Activated effector memory CD4-positive, alpha-beta T cell treated with Interleukin-2 at 50 U/mL for 16 hours (primary cell): ENCODE data around the gene FAM50B.

Experiments
- DNase-seq: peaks from one replicate; pipeline ENCODE4 v3.0.0-alpha.2; 2020

Gene FAM50B

DNA sequence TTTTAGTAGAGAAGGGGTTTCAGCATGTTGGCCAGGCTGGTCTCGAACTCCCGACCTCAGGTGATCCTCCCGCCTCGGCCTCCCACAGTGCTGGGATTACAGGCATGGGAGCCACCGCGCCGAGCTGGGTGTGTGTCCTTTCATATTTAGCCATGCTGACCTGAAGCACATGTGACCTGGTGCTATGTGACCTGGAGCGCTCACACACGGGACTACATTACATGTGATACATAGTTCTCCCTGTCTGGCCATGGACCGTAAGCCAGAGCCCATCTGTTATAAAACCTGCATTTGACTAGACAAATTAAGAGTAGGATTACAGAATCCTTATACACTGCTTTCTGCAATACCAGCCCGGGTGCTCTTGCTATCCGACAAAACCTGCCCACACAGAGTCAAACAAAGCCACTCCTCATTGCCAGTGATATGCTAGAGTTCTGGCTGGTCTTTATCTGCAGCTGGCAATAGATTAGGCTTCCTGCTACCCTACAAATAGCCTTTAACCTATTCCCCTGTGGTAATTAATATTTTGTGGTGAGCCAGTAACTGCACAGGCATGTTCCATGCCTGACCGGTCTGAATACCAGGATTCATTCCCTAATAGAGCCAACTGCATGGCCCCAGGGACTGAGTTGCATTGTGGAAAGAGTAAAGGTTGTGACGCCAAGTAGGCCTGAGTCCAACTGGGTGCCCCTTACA, 26.3 kb upstream of the FAM50B start:
- no peak for DNase-seq

DNA sequence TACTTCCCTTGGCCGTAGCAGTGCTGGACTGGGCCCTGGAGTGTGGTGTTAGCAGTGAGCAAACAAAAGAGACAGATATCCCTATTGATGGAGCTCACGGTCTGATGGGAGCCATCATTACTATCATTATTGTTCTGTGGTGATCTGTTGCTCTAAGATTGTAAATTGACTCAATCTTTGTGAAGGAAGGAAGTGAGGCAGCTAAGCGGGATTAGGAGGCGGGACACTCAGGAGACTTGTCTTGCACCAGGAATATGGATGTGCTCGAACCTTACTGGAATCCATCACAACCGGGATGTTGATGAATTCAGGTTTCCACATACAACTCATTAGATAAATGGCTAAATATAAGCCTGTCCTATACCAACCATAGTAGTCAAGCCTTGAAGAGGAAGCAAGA, 25.5 kb upstream of the FAM50B start:
- no peak for DNase-seq

DNA sequence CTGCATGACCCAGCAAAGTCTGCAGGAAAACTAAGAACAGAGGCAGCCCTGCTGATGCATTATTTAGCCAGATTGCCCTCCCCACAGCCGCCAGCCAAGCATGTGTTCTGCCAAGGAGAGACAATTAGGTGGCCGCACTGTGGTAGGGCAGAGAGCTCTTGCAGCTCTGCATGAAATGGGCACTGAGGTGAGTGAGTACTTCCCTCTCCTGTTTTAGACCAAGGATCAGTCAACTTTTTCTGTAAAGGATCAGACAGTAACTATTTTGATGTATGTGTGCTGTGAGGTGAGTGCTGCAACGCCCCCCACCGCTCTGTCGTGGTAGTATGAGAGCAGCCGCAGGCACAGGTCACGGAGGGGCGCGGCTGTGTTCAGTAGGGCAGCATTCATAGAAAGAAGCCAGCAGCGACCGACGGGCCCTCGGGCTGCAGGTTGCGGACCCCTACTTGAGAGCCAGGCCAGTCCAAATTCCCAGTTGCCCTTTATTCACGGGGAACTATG, 23.8 kb upstream of the FAM50B start:
- no peak for DNase-seq

DNA sequence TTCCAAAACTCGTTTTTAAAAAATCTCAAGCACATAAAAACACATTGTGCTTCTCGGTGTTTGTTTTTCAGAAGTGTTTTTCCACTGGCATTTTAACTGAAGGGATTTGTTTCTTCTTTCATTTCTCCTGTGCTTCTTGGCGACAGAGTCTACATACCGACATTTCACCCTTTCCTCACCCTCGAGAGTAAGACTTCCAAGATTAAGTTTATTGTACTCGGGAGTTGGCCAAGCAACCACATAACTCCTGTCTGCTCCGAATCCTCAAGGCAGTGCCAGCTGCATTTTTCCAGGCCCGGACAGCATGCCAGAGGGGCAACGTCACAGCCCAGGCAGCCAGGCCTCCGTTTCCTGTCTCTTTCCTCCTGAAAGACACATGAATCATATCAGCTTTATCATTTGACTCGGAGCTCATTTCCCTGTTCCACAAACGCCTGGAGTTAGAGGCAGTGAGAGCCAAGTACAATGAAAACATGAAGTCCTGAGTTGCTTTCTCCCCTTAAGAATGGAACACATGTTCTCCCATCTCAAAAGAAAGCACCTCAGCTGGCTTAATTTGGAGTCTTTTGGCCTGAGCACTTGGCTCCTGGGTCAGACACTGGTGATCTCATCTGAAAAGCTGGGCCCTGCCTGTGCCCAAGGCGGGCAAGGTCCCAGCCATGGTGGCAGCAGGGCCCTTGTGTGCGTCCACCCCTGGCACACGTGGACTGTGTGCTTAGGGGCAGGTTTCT, 23.2 kb upstream of the FAM50B start:
- DNase-seq = no peak

DNA sequence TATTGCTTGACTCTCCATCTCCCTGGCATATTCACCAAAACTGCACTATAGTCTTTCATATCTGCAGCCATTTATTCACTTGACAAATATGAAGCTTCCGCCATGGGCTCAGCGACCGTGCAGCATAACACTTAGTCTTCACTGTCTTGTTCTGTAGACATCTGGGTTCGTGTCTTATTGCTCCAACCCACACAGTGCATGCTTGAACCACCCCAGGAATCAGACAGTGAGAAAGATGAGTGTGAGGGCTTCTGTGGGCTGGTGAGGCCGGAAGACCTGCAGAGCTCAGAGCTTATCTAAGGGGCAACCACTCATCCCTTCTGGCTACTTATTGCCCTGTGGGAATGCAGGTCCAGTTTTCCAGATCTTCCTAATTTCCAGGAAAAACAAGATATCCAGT, 19.9 kb upstream of the FAM50B start:
- no peak for DNase-seq

DNA sequence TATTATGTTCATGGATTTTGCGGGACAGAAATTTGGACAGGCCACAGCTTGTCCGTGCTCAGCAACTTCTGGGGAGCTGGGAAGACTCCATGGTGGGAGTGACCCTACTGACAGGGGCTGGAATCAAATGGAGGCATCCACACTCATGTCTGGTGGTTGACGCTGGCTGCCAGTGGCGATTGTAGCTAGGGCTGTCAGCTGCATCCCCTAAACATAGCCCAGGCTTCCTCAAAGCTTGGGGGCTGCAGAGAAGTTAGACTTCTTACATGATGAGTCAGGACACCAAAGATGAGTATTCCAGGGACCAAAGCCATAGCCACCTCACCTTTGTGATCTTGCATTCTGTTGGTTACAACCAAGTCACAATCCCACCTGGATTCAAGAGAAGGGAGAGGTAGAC, 18.4 kb upstream of the FAM50B start:
- no peak for DNase-seq

DNA sequence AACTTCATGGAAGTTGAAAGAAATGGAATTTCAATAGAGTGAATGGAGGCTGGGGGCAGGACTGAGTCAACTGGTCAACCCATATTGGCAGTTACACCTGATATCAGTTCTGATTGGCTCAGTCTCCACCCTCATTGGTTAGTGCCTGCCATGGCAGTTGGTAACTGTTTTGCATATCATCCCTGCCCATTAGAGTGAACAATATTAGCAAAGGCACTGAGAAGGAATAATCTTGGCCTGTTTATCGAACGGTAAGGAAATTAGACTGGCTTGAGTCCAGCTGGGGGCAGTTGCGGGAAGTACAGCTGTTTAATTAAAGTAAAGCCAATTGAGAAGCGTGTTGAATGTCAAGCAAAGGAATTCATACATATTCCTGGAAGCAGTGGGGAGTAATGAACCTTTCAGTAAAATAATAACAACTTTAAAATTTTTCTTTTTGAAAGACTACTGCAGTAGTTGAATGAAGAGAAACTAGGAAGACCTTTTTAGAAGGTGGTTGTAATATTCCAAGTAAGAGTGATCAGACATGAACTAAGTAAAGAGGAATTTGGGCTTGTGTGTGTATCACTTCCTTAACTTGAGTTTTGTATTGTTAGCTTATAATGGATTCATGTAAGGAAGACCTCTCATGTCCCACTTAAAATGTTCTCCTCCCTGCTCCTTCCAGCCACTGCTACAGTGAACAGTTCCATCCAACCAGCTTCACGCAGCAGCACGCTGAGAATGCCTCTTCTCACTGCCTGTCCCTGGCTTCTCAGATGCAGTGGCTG, 17.2 kb upstream of the FAM50B start:
- DNase-seq = no peak

DNA sequence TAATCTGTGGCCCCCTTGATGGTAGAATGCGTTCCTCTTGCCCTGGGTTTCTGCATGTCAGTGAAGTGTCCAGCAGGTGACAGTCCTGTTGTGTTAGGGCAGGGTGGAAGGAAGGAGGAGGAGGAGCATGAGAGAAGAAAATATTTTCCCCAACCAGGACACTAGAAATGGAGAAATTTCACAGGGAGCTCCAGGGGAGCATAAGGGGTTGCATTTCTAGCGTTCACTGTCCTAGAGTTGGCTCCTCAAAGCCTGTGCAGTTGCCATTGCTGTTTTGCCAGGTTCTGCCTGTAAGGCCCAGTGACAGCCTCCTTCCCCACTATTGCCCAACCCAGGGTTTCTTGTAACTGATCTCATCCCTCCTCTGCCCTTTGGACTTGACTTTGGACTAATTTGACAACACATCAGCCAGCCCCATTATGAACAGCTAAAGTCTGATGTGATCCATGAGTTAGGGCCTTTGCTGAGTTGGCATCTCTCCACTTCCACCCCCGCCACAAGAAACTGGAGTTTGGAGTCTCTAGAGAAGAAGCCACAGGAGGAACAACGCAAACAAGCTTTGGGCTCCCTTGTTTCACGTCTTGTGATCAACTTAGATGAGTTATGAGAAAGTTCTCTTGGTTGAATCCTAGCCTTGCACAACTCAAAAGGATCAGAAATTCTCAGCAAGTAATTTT, 14.0 kb upstream of the FAM50B start:
- no peak for DNase-seq

DNA sequence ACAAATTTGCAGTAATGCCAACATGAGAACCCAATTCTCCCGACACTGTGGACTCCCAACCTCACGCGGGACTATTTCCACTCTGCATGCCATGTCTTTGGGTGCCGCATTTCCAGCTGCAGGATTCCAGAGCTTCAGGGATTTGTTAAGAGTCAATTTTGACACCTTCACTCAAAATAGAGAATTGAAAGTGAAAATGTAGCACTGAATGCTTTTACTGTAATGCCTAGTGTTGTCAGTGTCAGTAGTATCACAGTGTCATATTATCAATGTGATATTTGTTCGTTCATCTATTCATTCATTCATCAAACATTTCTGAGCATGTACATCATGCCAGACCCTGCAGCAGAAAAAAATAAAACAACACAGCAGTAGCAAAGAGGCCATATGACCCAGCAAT, 13.4 kb upstream of the FAM50B start:
- no peak for DNase-seq

DNA sequence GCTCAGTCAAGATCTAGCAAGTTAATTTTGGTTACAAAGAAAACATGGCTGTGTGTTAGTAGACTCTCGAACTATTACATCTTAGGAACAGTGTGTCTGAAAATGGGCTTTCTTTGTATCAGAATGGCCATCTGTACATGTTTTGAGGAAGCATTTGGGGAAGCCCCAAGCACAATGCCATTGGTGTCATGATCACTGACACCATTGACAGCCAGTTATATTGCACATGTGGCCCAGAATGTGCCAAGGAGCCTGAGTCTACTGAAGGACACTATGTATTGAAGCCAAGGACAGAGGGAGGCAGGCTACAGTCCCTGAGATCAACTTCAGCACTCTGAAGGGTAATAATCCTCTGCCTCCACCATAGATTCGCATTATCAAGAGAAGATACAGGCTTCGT, 12.6 kb upstream of the FAM50B start:
- DNase-seq = no peak

DNA sequence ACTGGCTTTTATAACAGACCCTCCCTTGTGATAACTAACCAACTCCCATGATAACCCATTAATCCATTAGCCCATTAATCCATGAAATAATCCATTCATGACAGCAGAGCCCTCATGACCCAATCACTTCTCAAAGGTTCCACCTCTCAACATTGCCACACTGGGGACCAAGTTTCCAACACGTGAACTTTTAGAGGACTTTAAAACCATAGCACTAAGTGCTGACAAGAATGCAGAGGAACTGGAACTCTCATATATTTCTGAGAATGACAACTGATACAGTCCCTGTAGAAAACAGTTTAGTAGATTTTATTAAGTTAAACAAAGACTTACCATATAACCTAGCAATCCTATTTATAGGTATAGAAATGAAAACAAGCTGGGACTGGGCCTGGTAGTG, 11.4 kb upstream of the FAM50B start:
- no peak for DNase-seq

DNA sequence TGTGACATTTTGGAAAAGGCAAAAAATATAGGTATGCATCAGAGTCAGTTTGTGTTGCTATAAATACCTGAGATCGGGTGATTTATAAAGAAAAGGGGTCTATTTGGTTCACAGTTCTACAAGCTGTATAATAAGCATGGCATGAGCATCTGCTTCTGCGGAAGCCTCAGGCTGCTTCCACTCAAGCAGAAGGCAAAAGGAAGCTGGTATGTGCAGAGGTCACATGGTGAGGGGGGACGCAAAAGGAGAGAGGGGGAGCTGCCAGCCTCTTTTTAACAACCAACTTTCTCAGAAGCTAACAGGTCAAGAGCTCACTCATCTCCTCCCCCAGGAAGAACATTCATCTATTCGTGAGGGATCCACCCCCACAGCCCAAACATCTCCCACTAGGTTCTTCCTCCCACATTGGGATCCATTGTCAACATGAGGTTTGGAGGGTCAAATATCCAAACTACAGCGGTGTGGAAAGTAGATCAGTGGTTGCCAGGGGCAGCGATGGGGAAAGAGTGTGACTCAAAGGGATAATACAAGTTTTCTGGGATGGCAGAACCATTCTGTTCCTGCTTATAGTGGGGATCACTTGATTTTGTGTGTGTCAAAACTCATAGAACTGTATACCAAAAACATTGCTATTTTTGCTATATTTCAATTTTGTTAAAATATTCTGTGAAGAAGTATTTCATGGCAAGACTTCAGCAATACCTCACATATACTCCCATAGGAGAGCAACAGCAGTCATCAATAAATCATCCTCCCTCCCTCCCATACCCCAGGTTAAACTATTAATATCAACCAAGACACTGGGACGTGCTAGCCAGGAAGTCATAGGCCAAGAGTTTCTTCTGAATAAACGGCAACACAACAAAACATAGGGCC, 9.9 kb upstream of the FAM50B start:
- no peak for DNase-seq

DNA sequence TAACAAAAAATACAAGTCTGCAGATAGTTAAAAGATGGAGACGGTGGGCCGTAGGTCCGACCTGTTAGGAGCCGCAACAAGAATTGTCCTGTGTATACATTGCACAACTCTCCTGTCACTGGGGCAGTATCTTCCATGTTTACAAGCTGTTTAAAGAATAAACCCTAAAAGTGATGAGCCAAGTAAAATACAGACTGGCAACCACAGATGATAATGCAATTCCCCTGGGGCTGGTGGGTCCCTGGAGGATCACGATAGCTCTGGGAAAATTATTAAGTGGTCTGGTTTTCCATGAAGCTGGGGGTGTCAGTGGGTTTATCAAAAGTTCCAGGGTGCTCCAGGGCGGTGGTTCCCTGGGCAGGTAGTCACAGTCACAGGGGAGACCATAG, 8.1 kb upstream of the FAM50B start:
- no peak for DNase-seq

DNA sequence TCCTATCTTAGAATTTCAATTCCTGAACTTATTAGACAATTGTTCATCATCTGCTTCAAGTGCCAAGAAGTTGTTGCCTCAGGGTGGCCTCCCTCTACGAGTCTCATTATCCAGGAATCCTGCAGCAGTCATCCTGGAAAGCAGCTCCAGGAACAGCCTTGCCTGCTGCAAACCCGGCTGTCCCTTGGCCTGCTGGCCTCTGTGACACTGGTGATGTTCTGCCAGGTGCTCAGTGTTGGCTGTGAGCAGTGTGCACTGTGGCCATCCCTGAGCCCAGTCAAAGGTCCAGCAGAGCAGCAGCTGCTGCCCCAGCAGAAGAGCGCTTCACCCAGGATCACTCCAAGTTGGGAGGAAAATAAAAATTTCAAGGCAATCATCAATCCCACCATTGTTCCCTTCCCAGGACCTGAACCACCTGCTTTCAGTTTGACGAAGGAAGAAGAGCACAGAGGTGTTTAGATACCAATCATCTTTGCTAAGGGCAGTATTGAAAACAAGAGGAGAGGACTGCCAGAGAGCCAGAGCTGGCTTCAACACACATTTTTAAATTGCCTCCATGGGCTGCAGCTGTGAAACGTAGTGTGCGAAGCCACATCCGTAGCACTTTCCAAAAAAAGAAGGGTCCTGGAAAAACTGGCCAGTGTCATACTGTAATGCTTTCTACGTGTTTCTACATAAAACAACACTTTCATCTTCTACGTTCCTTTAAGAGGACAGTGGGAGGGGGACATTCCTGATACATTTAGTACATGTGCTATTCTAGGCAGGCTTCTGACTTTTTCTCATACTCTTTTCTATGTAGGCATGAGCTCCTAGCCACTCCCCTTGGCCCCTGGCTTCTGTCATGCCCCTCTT, 7.2 kb upstream of the FAM50B start:
- no peak for DNase-seq

DNA sequence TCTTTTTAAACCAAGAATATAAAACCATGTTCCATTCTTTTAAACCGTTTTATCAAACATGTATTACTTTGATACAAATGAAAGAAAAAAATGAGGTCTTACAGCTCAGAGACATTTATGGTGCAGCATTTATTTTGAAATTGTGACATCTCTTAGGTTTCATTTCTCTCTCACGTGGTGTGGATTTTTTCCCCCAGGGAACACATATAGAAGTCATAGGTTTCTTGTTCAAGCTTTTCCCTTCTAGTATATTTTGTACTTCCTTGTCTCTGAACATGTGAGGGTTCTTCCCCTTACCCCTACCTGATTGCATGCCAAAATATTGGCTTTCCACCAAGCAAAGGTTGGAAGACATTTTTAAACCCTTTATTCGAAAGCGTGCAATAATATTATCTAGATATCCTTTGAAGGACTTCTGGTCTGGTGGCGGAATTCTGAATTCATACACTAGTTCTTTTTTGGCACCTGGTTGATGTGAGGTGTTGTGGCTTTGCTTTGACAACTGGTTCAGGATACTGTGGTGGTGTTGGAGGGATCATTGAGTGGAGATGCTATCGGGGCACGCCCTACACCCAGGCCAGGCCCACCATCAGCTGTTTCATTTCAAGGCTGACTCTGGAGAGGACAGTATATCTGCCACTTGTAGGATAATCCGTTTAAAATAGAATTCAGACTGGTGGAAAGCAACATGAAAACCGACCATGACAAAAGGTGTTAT, 5.6 kb upstream of the FAM50B start:
- no peak for DNase-seq

DNA sequence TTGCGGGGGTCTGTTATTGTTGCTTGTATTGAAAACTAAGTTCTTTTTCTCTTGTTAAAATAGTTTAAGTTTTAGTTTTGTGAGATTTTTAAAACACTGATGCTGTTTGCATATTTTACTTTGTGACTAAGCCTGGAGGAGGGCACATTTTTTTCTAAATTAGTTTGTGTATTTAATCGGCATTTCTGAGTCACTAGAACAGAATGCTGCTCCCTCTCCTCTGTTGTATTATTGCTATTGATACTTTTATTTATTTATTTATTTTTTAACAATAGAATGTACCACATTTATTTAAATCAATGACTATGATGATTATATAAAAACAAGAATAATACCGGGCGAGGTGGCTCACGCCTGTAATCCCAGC, 5.1 kb upstream of the FAM50B start:
- no peak for DNase-seq

DNA sequence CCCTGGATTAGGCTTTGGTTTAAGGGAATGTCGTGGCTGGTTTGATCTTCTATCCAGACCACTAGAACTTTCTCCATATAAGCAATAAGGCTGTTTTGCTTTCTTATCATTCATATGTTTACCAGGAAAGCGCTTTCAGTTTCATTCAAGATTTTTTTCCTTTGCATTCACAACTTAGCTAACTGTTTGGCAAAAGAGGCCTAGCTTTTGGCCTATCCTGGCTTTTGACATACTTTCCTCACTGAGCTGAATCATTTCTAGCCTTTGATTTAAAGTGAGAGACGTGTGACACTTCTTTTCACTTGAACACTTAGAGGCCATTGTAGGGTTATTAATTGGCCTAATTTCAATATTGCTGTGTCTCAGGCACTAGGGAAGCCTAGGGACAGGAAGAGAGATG, 1.7 kb upstream of the FAM50B start:
- DNase-seq = no peak

DNA sequence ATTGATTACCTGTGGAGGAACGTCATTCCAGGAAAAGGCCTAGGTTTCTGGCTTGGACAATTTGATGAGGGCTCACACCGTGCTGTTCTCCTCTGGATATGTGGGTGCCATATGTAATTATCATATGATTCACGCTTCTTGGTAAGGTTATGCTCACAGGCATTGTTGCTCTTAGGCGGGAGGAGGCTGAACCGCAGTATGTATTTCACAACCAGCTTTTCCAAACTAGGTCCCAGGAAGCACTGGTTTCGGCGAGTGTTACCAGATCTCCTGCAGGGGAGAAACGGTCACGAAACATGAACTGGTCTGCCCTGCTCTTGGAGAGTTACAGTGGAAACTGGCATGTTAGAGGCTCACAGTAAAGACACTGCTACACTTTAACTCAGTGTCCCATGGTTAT, 793 bp upstream of the FAM50B start:
- no peak for DNase-seq

DNA sequence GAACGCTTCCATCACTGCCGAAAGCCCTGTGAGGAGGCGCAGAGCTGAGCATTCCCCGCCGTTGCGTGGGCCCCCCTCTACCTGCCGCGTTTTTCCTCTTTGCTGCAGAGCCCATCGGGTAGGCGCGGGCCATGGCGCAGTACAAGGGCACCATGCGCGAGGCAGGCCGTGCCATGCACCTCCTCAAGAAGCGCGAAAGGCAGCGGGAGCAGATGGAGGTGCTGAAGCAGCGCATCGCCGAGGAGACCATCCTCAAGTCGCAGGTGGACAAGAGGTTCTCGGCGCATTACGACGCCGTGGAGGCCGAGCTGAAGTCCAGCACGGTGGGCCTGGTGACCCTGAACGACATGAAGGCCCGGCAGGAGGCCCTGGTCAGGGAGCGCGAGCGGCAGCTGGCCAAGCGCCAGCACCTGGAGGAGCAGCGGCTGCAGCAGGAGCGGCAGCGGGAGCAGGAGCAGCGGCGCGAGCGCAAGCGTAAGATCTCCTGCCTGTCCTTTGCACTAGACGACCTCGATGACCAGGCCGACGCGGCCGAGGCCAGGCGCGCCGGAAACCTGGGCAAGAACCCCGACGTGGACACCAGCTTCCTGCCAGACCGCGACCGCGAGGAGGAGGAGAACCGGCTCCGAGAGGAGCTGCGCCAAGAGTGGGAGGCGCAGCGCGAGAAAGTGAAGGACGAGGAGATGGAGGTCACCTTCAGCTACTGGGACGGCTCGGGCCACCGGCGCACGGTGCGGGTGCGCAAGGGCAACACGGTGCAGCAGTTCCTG, 693 bp downstream of the FAM50B start:
- no peak for DNase-seq
